Measurements from ENCODE around the gene KRTAP1-1. TPM values are rescaled to one million over a fixed set of nuclear protein-coding genes. Genes with fewer than 3 reads are reported as not detected.

Gene KRTAP1-1
- total and polyA plus RNA-seq, 11 donors = not detected

GRCh38 chr17:40993839-40994238, 47.4 kb downstream of the KRTAP1-1 start, which contains the start of gene KRTAP3-3:
KRTAP3-3 (minus strand) TSS chr17:40994164; CDS start chr17:40994097, 67 bp downstream.
- no peak for ATAC-seq
- intact Hi-C loops (cut with DNase I) = no loop called here
- H3K27me3 ChIP-seq = peaks cover 0 to 48% (median 12%) of the 10 kb centered on the region in 9 donors
- DNase-seq = no peak
- TF ChIP-seq CTCF (IDR thresholded peaks at IDR 0.05) (no peak), POLR2A (IDR thresholded peaks at IDR 0.05) (no peak)
- peaks cover 0 to 3% (median 0%) of the 10 kb centered on the region in 12 donors for H3K9me3 ChIP-seq
- no peak within 1 kb of the TSS for H3K4me3 ChIP-seq
- H3K4me1 ChIP-seq = no peaks in the 10 kb centered on the region
- H3K27ac ChIP-seq = no peak within 1 kb of the TSS
- 27 to 43% (median 35%) methylated on average over 3 to 4 of the region's 4 CpGs for WGBS, 4 donors
- H3K36me3 ChIP-seq = no peaks in the 10 kb centered on the region

GRCh38 chr17:40993084-40993483, 48.2 kb downstream of the KRTAP1-1 start:
- H3K36me3 ChIP-seq = no peaks in the 10 kb centered on the region
- ATAC-seq = no peak
- no peak overlapping the region for H3K27ac ChIP-seq
- intact Hi-C loops (cut with DNase I) = no loop called here
- DNase-seq = no peak
- peaks cover 0 to 3% (median 0%) of the 10 kb centered on the region in 12 donors for H3K9me3 ChIP-seq
- WGBS, 4 donors = 89 to 95% (median 93%) methylated on average over 2 of the region's 2 CpGs
- TF ChIP-seq CTCF (IDR thresholded peaks at IDR 0.05) (no peak), POLR2A (IDR thresholded peaks at IDR 0.05) (no peak)
- no peak overlapping the region for H3K4me3 ChIP-seq
- H3K27me3 ChIP-seq = peaks cover 0 to 41% (median 9%) of the 10 kb centered on the region in 9 donors
- H3K4me1 ChIP-seq = no peaks in the 10 kb centered on the region

GRCh38 chr17:40992666-40993065, 48.6 kb downstream of the KRTAP1-1 start:
- Histone ChIP-seq H3K4me1 (no peaks in the 10 kb centered on the region), H3K4me3 (no peak overlapping the region), H3K36me3 (no peaks in the 10 kb centered on the region), H3K27ac (no peak overlapping the region), H3K27me3 (peaks cover 0 to 41% (median 9%) of the 10 kb centered on the region in 9 donors), H3K9me3 (peaks cover 0 to 3% (median 0%) of the 10 kb centered on the region in 12 donors)
- TF ChIP-seq POLR2A (IDR thresholded peaks at IDR 0.05) = no peak
- TF ChIP-seq CTCF (IDR thresholded peaks at IDR 0.05) = no peak
- WGBS, 4 donors = 82 to 88% (median 84%) methylated on average over 3 of the region's 3 CpGs
- intact Hi-C loops (cut with DNase I) = no loop called here
- ATAC-seq (no peak), DNase-seq (no peak)

Other genes with a start within 250 kb of the KRTAP1-1 start
Only the 30 nearest of the 37 such genes appear.
- gene KRT12, start 174.2 kb downstream of the KRTAP1-1 start, total RNA-seq = not detected
- gene KRT12, start 174.2 kb downstream of the KRTAP1-1 start, polyA plus RNA-seq = not detected
- gene KRT20, start 156.2 kb downstream of the KRTAP1-1 start, total RNA-seq = not detected
- under 1 TPM in 1 of 2 donors, not detected in 1; 0.12 TPM for gene KRT20, start 156.2 kb downstream of the KRTAP1-1 start, polyA plus RNA-seq
- gene KRT23, start 103.8 kb downstream of the KRTAP1-1 start, total RNA-seq = under 1 TPM in 1 of 9 donors, not detected in 8; 0.16 TPM
- not detected for gene KRT23, start 103.8 kb downstream of the KRTAP1-1 start, polyA plus RNA-seq
- gene KRT39, start 74.5 kb downstream of the KRTAP1-1 start, total RNA-seq = not detected
- not detected for gene KRT39, start 74.5 kb downstream of the KRTAP1-1 start, polyA plus RNA-seq
- gene KRT40, start 57.1 kb downstream of the KRTAP1-1 start, total RNA-seq = not detected
- gene KRT40, start 57.1 kb downstream of the KRTAP1-1 start, polyA plus RNA-seq = not detected
- gene KRTAP3-3, start 47.3 kb downstream of the KRTAP1-1 start, total RNA-seq = not detected
- gene KRTAP3-3, start 47.3 kb downstream of the KRTAP1-1 start, polyA plus RNA-seq = not detected
- not detected for gene KRTAP3-2, start 41.5 kb downstream of the KRTAP1-1 start, total RNA-seq
- gene KRTAP3-2, start 41.5 kb downstream of the KRTAP1-1 start, polyA plus RNA-seq = not detected
- not detected for gene KRTAP3-1, start 32.3 kb downstream of the KRTAP1-1 start, total RNA-seq
- not detected for gene KRTAP3-1, start 32.3 kb downstream of the KRTAP1-1 start, polyA plus RNA-seq
- not detected for gene KRTAP1-5, start 14.2 kb downstream of the KRTAP1-1 start, total RNA-seq
- gene KRTAP1-5, start 14.2 kb downstream of the KRTAP1-1 start, polyA plus RNA-seq = not detected
- gene KRTAP1-4, start 11.3 kb downstream of the KRTAP1-1 start, total RNA-seq = not detected
- not detected for gene KRTAP1-4, start 11.3 kb downstream of the KRTAP1-1 start, polyA plus RNA-seq
- gene KRTAP1-3, start 6.6 kb downstream of the KRTAP1-1 start, total RNA-seq = not detected
- not detected for gene KRTAP1-3, start 6.6 kb downstream of the KRTAP1-1 start, polyA plus RNA-seq
- not detected for gene KRTAP2-1, start 5.9 kb upstream of the KRTAP1-1 start, total RNA-seq
- gene KRTAP2-1, start 5.9 kb upstream of the KRTAP1-1 start, polyA plus RNA-seq = not detected
- not detected for gene KRTAP2-2, start 13.8 kb upstream of the KRTAP1-1 start, total RNA-seq
- not detected for gene KRTAP2-2, start 13.8 kb upstream of the KRTAP1-1 start, polyA plus RNA-seq
- not detected for gene KRTAP2-3, start 18.7 kb upstream of the KRTAP1-1 start, total RNA-seq
- not detected for gene KRTAP2-3, start 18.7 kb upstream of the KRTAP1-1 start, polyA plus RNA-seq
- not detected for gene KRTAP2-4, start 24.4 kb upstream of the KRTAP1-1 start, total RNA-seq
- gene KRTAP2-4, start 24.4 kb upstream of the KRTAP1-1 start, polyA plus RNA-seq = not detected
- not detected for gene KRTAP4-7, start 42.7 kb upstream of the KRTAP1-1 start, total RNA-seq
- gene KRTAP4-7, start 42.7 kb upstream of the KRTAP1-1 start, polyA plus RNA-seq = not detected
- not detected for gene KRTAP4-8, start 56.7 kb upstream of the KRTAP1-1 start, total RNA-seq
- not detected for gene KRTAP4-8, start 56.7 kb upstream of the KRTAP1-1 start, polyA plus RNA-seq
- not detected for gene KRTAP4-16, start 60.8 kb upstream of the KRTAP1-1 start, total RNA-seq
- gene KRTAP4-16, start 60.8 kb upstream of the KRTAP1-1 start, polyA plus RNA-seq = not detected
- not detected for gene KRTAP4-9, start 63.9 kb upstream of the KRTAP1-1 start, total RNA-seq
- gene KRTAP4-9, start 63.9 kb upstream of the KRTAP1-1 start, polyA plus RNA-seq = not detected
- not detected for gene KRTAP4-11, start 76.9 kb upstream of the KRTAP1-1 start, total RNA-seq
- not detected for gene KRTAP4-11, start 76.9 kb upstream of the KRTAP1-1 start, polyA plus RNA-seq
- not detected for gene KRTAP4-12, start 82.7 kb upstream of the KRTAP1-1 start, total RNA-seq
- gene KRTAP4-12, start 82.7 kb upstream of the KRTAP1-1 start, polyA plus RNA-seq = not detected
- not detected for gene KRTAP4-6, start 99.1 kb upstream of the KRTAP1-1 start, total RNA-seq
- gene KRTAP4-6, start 99.1 kb upstream of the KRTAP1-1 start, polyA plus RNA-seq = not detected
- not detected for gene KRTAP4-5, start 108.4 kb upstream of the KRTAP1-1 start, total RNA-seq
- not detected for gene KRTAP4-5, start 108.4 kb upstream of the KRTAP1-1 start, polyA plus RNA-seq
- gene KRTAP4-4, start 119.3 kb upstream of the KRTAP1-1 start, total RNA-seq = not detected
- not detected for gene KRTAP4-4, start 119.3 kb upstream of the KRTAP1-1 start, polyA plus RNA-seq
- not detected for gene KRTAP4-3, start 126.8 kb upstream of the KRTAP1-1 start, total RNA-seq
- not detected for gene KRTAP4-3, start 126.8 kb upstream of the KRTAP1-1 start, polyA plus RNA-seq
- gene KRTAP4-2, start 136.8 kb upstream of the KRTAP1-1 start, total RNA-seq = not detected
- not detected for gene KRTAP4-2, start 136.8 kb upstream of the KRTAP1-1 start, polyA plus RNA-seq
- not detected for gene KRTAP4-1, start 143.5 kb upstream of the KRTAP1-1 start, total RNA-seq
- gene KRTAP4-1, start 143.5 kb upstream of the KRTAP1-1 start, polyA plus RNA-seq = not detected
- not detected for gene KRTAP9-1, start 148.4 kb upstream of the KRTAP1-1 start, total RNA-seq
- gene KRTAP9-1, start 148.4 kb upstream of the KRTAP1-1 start, polyA plus RNA-seq = not detected
- gene KRTAP9-2, start 185.2 kb upstream of the KRTAP1-1 start, total RNA-seq = not detected
- not detected for gene KRTAP9-2, start 185.2 kb upstream of the KRTAP1-1 start, polyA plus RNA-seq
- gene KRTAP9-3, start 191.0 kb upstream of the KRTAP1-1 start, total RNA-seq = not detected
- gene KRTAP9-3, start 191.0 kb upstream of the KRTAP1-1 start, polyA plus RNA-seq = not detected

Measured in heart left ventricle (tissue), 16 donors.